ENCODE measurements around the gene PRR20C.
"Not testable (repeated sequence)": the region's sequence is repeated elsewhere in the genome, so short reads cannot be mapped to it uniquely, and the experiment has no call there.

PRR20C gene

GRCh38 chr13:57153761-57154160, at the start of gene PRR20C:
PRR20C (plus strand) TSS chr13:57154061; CDS start chr13:57154448, 387 bp downstream.
- FAIRE-seq; DNase-seq (ENCODE audit: low spot score): not testable (repeated sequence)

- FAIRE-seq (no peak), DNase-seq (ENCODE audit: low spot score) (no peak)
Observed at GRCh38 chr13:57114945-57115344, 38.9 kb upstream of the PRR20C start.

GRCh38 chr13:57123681-57124080, 30.2 kb upstream of the PRR20C start:
- DNase-seq (ENCODE audit: low spot score) (no peak), FAIRE-seq (no peak)

GRCh38 chr13:57128909-57129308, 25.0 kb upstream of the PRR20C start:
- no peak for FAIRE-seq

GRCh38 chr13:57136093-57136492, 17.8 kb upstream of the PRR20C start:
- FAIRE-seq (no peak), DNase-seq (ENCODE audit: low spot score) (no peak)

More at GRCh38 chr13:57128909-57129308, 25.0 kb upstream of the PRR20C start:
- DNase-seq (ENCODE audit: low spot score) = no peak

- FAIRE-seq (no peak), DNase-seq (ENCODE audit: low spot score) (no peak)
Observed at GRCh38 chr13:57137585-57137984, 16.3 kb upstream of the PRR20C start.

GRCh38 chr13:57138988-57139387, 14.9 kb upstream of the PRR20C start:
- DNase-seq (ENCODE audit: low spot score) (no peak), FAIRE-seq (no peak)

GRCh38 chr13:57139781-57140180, 14.1 kb upstream of the PRR20C start:
- FAIRE-seq; DNase-seq (ENCODE audit: low spot score): not testable (repeated sequence)

- FAIRE-seq; DNase-seq (ENCODE audit: low spot score): not testable (repeated sequence)
Observed at GRCh38 chr13:57140235-57140968, 13.5 kb upstream of the PRR20C start, which contains the start of gene PRR20A. PRR20A (plus strand) TSS chr13:57140918; CDS start chr13:57141305, 387 bp downstream.

- FAIRE-seq; DNase-seq (ENCODE audit: low spot score): not testable (repeated sequence)
Observed at GRCh38 chr13:57147188-57147587, 6.7 kb upstream of the PRR20C start, which contains the start of gene PRR20B. PRR20B (plus strand) TSS chr13:57147488; CDS start chr13:57147875, 387 bp downstream.

GRCh38 chr13:57148106-57148505, 5.8 kb upstream of the PRR20C start:
- FAIRE-seq; DNase-seq (ENCODE audit: low spot score): not testable (repeated sequence)

GRCh38 chr13:57160332-57160731, 6.5 kb downstream of the PRR20C start, which contains the start of gene PRR20D:
PRR20D (plus strand) TSS chr13:57160632; CDS start chr13:57161019, 387 bp downstream.
- not testable (repeated sequence) for DNase-seq (ENCODE audit: low spot score); FAIRE-seq

- not testable (repeated sequence) for FAIRE-seq; DNase-seq (ENCODE audit: low spot score)
Observed at GRCh38 chr13:57166897-57167296, 13.0 kb downstream of the PRR20C start, which contains the start of gene PRR20E. PRR20E (plus strand) TSS chr13:57167197; CDS start chr13:57167584, 387 bp downstream.

- DNase-seq (ENCODE audit: low spot score) (no peak), FAIRE-seq (no peak)
Observed at GRCh38 chr13:57191667-57192066, 37.8 kb downstream of the PRR20C start.

All from urothelium cell line (cell line).